ENCODE measurements around the gene CCDC81. TPM values are rescaled to one million over a fixed set of nuclear protein-coding genes. Genes with fewer than 3 reads are reported as not detected.

CCDC81 gene
- total and polyA plus RNA-seq, 9 of the 15 experiments (the other 6 are each of a cell fraction or from before 2014, with no cell fraction given), result 0.16 to 1.0 (median 0.41) TPM

DNA sequence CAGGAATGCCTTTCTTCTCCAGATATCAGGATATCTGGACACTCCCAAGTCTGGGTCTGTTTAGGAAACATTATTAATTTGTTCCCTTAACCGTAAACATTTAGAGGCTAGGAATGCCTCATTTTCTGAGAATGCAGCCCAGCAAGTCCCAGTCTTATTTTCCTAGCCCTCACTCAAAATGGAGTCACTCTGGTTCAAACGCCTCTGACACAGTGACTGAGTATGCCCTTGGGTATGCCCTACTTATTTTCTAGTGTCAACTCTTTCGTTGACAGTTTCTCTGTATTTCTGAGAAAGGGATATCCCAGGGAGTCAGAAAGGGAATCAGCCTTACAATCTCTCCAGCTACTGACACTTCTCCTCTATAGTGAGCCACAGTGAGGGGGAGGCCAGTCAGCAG is 16.0 kb upstream of the CCDC81 start:
- POLR2A ChIA-PET, result interaction anchor here (0.8 kb wide), 1 partner anchor 245 kb away, joined by 3 read pairs; no protein-coding TSS in a partner anchor
- CTCF ChIA-PET (ENCODE audit: low intra/inter-chr PET ratio), result no interaction called here
- TF ChIP-seq SP1 (CRISPR knock-in tag; IDR thresholded peaks at IDR 0.05), result no peak
- 0 out of 2 replicates have a peak, but pooled peaks have one; percentile 41 for TF ChIP-seq ZBTB17 (CRISPR knock-in tag; IDR thresholded peaks at IDR 0.05)
- TF ChIP-seq ZBTB12 (CRISPR knock-in tag; IDR thresholded peaks at IDR 0.05), result peak; percentile 31; the same call in 1 of the 2 replicates
- 0 out of 2 replicates have a peak, but pooled peaks have one; percentile 10 for TF ChIP-seq CXXC5 (CRISPR knock-in tag; IDR thresholded peaks at IDR 0.05)
- TF ChIP-seq ZNF41 (CRISPR knock-in tag; conservative IDR thresholded peaks at IDR 0.05), result peak; percentile 74; the same call in 1 of the 2 replicates
- TF ChIP-seq TEAD1 (CRISPR knock-in tag; IDR thresholded peaks at IDR 0.05), result 0 out of 4 replicates have a peak, but pooled peaks of 1 of the 2 experiments have one; percentile 62
- no peak for TF ChIP-seq HLTF (IDR thresholded peaks at IDR 0.05)
- no peak for TF ChIP-seq TAF15 (IDR thresholded peaks at IDR 0.05; ENCODE audit: low read depth, low read length)
- TF ChIP-seq, protein P1, sequence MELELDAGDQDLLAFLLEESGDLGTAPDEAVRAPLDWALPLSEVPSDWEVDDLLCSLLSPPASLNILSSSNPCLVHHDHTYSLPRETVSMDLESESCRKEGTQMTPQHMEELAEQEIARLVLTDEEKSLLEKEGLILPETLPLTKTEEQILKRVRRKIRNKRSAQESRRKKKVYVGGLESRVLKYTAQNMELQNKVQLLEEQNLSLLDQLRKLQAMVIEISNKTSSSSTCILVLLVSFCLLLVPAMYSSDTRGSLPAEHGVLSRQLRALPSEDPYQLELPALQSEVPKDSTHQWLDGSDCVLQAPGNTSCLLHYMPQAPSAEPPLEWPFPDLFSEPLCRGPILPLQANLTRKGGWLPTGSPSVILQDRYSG (tag; conservative IDR thresholded peaks at IDR 0.05; ENCODE audit: low read depth), result 0 out of 2 replicates have a peak, but pooled peaks have one; percentile 33
- TF ChIP-seq ZNF740 (CRISPR knock-in tag; IDR thresholded peaks at IDR 0.05), result no peak
- TF ChIP-seq ZNF740 (tag; IDR thresholded peaks at IDR 0.05), result peak in 1 of 2 experiments; percentile 69; a peak in 1 of 4 replicates
- peak; percentile 20; the same call in 1 of the 2 replicates for TF ChIP-seq ZNF239 (CRISPR knock-in tag; IDR thresholded peaks at IDR 0.05)
- no peak for TF ChIP-seq DEAF1 (CRISPR knock-in tag; IDR thresholded peaks at IDR 0.05)
- 0 out of 4 replicates have a peak, but pooled peaks of 1 of the 2 experiments have one; percentile 31 for TF ChIP-seq ZNF639 (CRISPR knock-in tag; conservative IDR thresholded peaks at IDR 0.05 in 1 of 2, IDR thresholded peaks at IDR 0.05 in 1 of 2)
- TF ChIP-seq EP300 (IDR thresholded peaks at IDR 0.05; ENCODE audit: low read length), result no peak
- TF ChIP-seq ATF1 (CRISPR knock-in tag; IDR thresholded peaks at IDR 0.05), result no peak
- TF ChIP-seq ATF1 (tag; IDR thresholded peaks at IDR 0.05), result no peak

More for the DNA sequence above, 16.0 kb upstream of the CCDC81 start:
- Histone ChIP-seq H3K9me1 (ENCODE audit: control insufficient read depth, insufficient read depth, low read length) (no peaks in the 10 kb centered on the region), H3K9me3 (replicated peaks; ENCODE audit: control insufficient read depth, insufficient read depth, low read depth, low read length) (no peaks in the 10 kb centered on the region), H4K20me1 (replicated peaks; ENCODE audit: control insufficient read depth, insufficient read depth, low read length) (no peaks in the 10 kb centered on the region), H3K27me3 (ENCODE audit: control insufficient read depth in 2 of 2, insufficient read depth in 2 of 2, low read length in 2 of 2) (no peaks in the 10 kb centered on the region), H3K79me2 (ENCODE audit: control insufficient read depth, insufficient read depth, low read length) (no peaks in the 10 kb centered on the region), H3K9ac (ENCODE audit: insufficient read depth in 1 of 2, low read depth in 2 of 2, low read length in 2 of 2) (no peak overlapping the region), H3K4me1 (replicated peaks in 1 of 2; ENCODE audit: control insufficient read depth in 2 of 2, insufficient read depth in 2 of 2, low read length in 2 of 2) (no peaks in the 10 kb centered on the region; a peak in 1 of 5 replicates), H2AFZ (ENCODE audit: low read depth, low read length) (no peak overlapping the region), H3K36me3 (ENCODE audit: control insufficient read depth, insufficient read depth, low read length) (no peaks in the 10 kb centered on the region), H3K27ac (ENCODE audit: extremely low read depth, low read depth, low read length) (no peak overlapping the region), H3K4me3 (no peak overlapping the region), H3K4me2 (ENCODE audit: insufficient read depth, low read length) (no peak overlapping the region)
- WGBS (ENCODE audit: insufficient coverage, low coverage, missing lambda C conversion rate), result 7% methylated on average over 3 of the region's 3 CpGs
- DNase-seq (ENCODE audit: extremely low read depth in 1 of 4, low spot score in 3 of 4) (no peak), FAIRE-seq (no peak), ATAC-seq (peak; percentile 40; the same call in 2 of the 3 replicates)
- in situ Hi-C loops (cut with MboI), result no loop called here
- BruUV-seq (replicated peaks), result no TSS peak
- intact Hi-C loops (cut with micrococcal nuclease), result loop anchor here (5.0 kb wide), 2 partner anchors 44 to 459 kb away; no protein-coding TSS in a partner anchor
